Measurements from ENCODE around the gene GAPDHS. TPM values are rescaled to one million over a fixed set of nuclear protein-coding genes. Genes with fewer than 3 reads are reported as not detected.

GAPDHS gene
- total RNA-seq, 1 donor from 2014 or later = not detected

DNA sequence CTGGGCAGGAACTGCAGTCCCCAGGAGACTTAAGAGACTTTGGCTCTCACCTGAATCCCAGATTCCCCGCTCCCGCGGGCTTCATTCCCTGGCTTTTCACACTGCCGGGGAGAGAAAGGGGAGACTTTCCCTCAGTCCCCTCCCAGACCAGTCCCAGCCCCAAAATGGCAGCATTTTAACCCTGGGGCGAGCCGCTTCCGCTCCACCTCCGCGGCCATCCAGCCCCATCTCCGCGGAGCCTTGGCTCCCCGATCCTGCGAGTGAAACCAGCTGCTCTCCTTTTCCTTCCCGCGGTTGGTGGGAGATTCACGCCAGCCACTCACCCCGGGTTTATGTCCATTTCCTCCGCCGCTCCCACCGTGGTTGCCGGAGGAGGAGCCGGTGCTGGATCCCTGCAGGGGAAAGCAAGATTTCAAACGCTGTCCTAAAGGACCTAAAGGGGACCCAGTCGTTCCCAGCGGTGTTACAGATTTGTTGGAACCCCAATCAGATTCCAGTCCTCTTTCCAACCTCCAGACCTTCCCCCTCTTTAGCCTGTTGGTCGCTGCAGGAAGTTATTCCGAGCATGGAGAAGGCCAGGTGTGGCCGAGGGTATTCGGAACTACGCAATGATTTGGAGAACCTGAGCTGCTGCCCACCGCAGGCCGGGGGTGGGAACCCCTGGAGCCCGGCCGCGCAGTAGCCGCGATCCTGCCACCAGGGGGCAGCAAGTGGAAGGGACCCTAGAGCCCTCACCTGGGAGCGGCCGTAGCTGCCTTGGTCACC is 23.2 kb upstream of the GAPDHS start:
- Mint-ChIP-seq H3K27me3 (ENCODE audit: unreplicated experiment) (peaks cover 15% of the 10 kb centered on the region), H3K36me3 (ENCODE audit: low read depth, unreplicated experiment) (peaks cover 5% of the 10 kb centered on the region), H3K4me1 (ENCODE audit: unreplicated experiment) (peaks cover 4% of the 10 kb centered on the region), H3K27ac (ENCODE audit: unreplicated experiment) (peak overlapping the region; percentile 36), H3K9me3 (ENCODE audit: unreplicated experiment) (no peaks in the 10 kb centered on the region), H3K4me3 (ENCODE audit: unreplicated experiment) (peak overlapping the region; percentile 90)
- peak; percentile 88 for DNase-seq (ENCODE audit: low spot score)
- TF ChIP-seq CTCF (IDR thresholded peaks at IDR 0.05; ENCODE audit: unreplicated experiment) = peak; percentile 96

- peaks cover 4% of the 10 kb centered on the region for H3K4me1 Mint-ChIP-seq (ENCODE audit: unreplicated experiment)
- H3K27ac Mint-ChIP-seq (ENCODE audit: unreplicated experiment) = no peak overlapping the region
- H3K4me3 Mint-ChIP-seq (ENCODE audit: unreplicated experiment) = no peak overlapping the region
- H3K27me3 Mint-ChIP-seq (ENCODE audit: unreplicated experiment) = peaks cover 15% of the 10 kb centered on the region
- DNase-seq (ENCODE audit: low spot score) = no peak
- H3K36me3 Mint-ChIP-seq (ENCODE audit: low read depth, unreplicated experiment) = peaks cover 5% of the 10 kb centered on the region
- no peaks in the 10 kb centered on the region for H3K9me3 Mint-ChIP-seq (ENCODE audit: unreplicated experiment)
- TF ChIP-seq CTCF (IDR thresholded peaks at IDR 0.05; ENCODE audit: unreplicated experiment) = peak; percentile 32
Measured at GRCh38 chr19:35510626-35510964, 22.7 kb upstream of the GAPDHS start.

DNA sequence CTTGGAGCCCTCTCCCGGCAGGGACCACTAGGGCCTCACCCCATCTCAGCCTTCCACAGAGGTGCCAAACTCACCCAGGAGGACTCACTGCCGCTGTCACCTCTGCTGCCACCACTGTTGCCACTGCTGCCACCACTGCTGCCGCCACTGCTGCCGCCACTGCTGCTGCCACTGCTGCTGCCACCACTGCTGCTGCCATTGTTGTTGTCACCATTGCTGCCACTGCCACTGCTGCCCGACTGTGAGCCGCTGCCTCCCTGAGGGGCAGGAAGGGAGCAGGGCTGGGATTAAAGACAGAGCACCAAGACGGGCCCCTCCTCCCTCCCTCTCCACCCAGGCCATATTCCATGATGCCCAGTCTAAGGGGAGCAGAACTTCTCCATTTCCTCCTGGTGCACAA is 21.9 kb upstream of the GAPDHS start:
- H3K36me3 Mint-ChIP-seq (ENCODE audit: low read depth, unreplicated experiment) = peaks cover 1% of the 10 kb centered on the region
- no peak overlapping the region for H3K4me3 Mint-ChIP-seq (ENCODE audit: unreplicated experiment)
- peaks cover 14% of the 10 kb centered on the region for H3K27me3 Mint-ChIP-seq (ENCODE audit: unreplicated experiment)
- H3K4me1 Mint-ChIP-seq (ENCODE audit: unreplicated experiment) = peaks cover 4% of the 10 kb centered on the region
- H3K9me3 Mint-ChIP-seq (ENCODE audit: unreplicated experiment) = no peaks in the 10 kb centered on the region
- H3K27ac Mint-ChIP-seq (ENCODE audit: unreplicated experiment) = no peak overlapping the region
- no peak for DNase-seq (ENCODE audit: low spot score)
- no peak for TF ChIP-seq CTCF (IDR thresholded peaks at IDR 0.05; ENCODE audit: unreplicated experiment)

DNA sequence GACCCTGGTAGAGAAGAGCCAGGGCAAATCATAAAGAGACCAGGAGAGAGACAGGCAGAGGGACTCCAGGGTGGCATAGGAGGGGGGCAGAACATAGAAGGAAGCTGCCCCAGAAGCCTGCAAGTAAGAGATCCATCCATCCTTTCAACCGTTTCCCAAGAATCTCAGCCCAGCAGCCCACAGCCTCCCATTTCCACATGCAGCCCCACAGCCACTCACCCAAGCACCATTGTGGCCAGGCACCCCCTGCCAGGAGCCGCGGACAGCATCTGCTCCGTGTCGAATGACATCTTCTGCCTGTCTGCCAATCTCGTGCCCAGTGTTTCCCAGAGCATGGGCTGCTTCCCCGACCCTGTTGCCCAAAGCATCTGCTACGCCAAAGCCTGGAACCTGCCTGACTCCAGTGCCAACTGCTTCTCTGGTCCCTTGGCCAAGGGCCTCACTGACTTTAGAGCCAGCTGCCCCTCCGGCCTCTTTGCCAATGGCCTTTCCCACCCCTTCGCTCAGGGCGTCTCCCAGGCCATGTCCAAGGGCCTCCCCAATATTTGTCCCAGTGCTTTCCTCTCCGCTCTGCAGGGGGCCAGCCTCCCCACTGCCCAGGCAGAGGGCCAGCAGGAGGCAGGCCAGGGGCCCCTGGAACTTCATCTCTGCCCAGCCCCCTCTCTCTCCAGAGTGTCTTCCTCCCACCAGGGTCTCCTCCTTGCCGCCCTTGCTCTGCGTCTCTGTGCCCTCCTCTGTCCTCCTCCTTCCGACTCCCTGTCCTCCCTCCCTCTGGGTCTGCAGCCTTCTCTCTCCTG is 20.2 kb upstream of the GAPDHS start:
- Mint-ChIP-seq H3K36me3 (ENCODE audit: low read depth, unreplicated experiment) (no peaks in the 10 kb centered on the region), H3K27me3 (ENCODE audit: unreplicated experiment) (peaks cover 14% of the 10 kb centered on the region), H3K4me1 (ENCODE audit: unreplicated experiment) (peaks cover 4% of the 10 kb centered on the region), H3K9me3 (ENCODE audit: unreplicated experiment) (no peaks in the 10 kb centered on the region), H3K4me3 (ENCODE audit: unreplicated experiment) (no peak overlapping the region), H3K27ac (ENCODE audit: unreplicated experiment) (no peak overlapping the region)
- no peak for DNase-seq (ENCODE audit: low spot score)
- no peak for TF ChIP-seq CTCF (IDR thresholded peaks at IDR 0.05; ENCODE audit: unreplicated experiment)

Data from endothelial cell (in vitro differentiated cells).